HL-60 (cell line): ENCODE measurements around the gene STX8.
A peak's percentile ranks its signal among the peaks of the same experiment; 100 is the strongest.

Source experiments
- DNase-seq, 2 experiments: peaks; one replicate each; pipeline ENCODE4 v3.0.0-alpha.2; 2010 to 2020; ENCODE audit warnings: low read depth in 1 of 2, low spot score in 1 of 2
- H3K27ac ChIP-seq: fragments of 250-450 bp; sonication (Bioruptor Pico); replicated peaks from 2 replicates; pipeline ENCODE4 v1.5.1; 2020; ENCODE audit warnings: mild to moderate bottlenecking, moderate library complexity
- H3K27me3 ChIP-seq: fragments of 250-450 bp; sonication (Bioruptor Pico); 2 replicates; pipeline ENCODE4 v1.5.1; 2021; ENCODE audit warnings: mild to moderate bottlenecking, moderate library complexity; ENCODE audit not compliant: insufficient read depth, poor library complexity, severe bottlenecking
- H3K4me3 ChIP-seq: replicated peaks from 2 replicates; pipeline ENCODE4 v1.5.1; 2011; ENCODE audit warnings: mild to moderate bottlenecking, control low read depth, low read length; ENCODE audit not compliant: insufficient read depth
- GABPA ChIP-seq: IDR thresholded peaks from 2 replicates; pipeline ENCODE4 v1.6.1; 2012; ENCODE audit warnings: low read depth
- POLR2AphosphoS5 ChIP-seq: IDR thresholded peaks from 2 replicates; pipeline ENCODE4 v1.6.1; 2012; ENCODE audit warnings: low read depth
- SPI1 ChIP-seq: IDR thresholded peaks from 2 replicates; pipeline ENCODE4 v1.6.1; 2012; ENCODE audit warnings: low read depth, mild to moderate bottlenecking, borderline replicate concordance
- TF ChIP-seq, protein P1 (sequence below): IDR thresholded peaks from 2 replicates; pipeline ENCODE4 v1.6.1; 2012; ENCODE audit warnings: low read depth; ENCODE audit not compliant: insufficient replicate concordance
- TF ChIP-seq, protein P2 (sequence below): IDR thresholded peaks from one replicate; pipeline ENCODE4 v1.5.1; 2011; ENCODE audit warnings: low read length, control low read depth, inconsistent platforms; ENCODE audit not compliant: insufficient read depth

STX8 gene

GRCh38 chr17:9587969-9588656 is 12.5 kb upstream of the STX8 start:
- no peaks in the 10 kb centered on the region for H3K27me3 ChIP-seq
- no peak for TF ChIP-seq POLR2AphosphoS5
- TF ChIP-seq, protein P1, sequence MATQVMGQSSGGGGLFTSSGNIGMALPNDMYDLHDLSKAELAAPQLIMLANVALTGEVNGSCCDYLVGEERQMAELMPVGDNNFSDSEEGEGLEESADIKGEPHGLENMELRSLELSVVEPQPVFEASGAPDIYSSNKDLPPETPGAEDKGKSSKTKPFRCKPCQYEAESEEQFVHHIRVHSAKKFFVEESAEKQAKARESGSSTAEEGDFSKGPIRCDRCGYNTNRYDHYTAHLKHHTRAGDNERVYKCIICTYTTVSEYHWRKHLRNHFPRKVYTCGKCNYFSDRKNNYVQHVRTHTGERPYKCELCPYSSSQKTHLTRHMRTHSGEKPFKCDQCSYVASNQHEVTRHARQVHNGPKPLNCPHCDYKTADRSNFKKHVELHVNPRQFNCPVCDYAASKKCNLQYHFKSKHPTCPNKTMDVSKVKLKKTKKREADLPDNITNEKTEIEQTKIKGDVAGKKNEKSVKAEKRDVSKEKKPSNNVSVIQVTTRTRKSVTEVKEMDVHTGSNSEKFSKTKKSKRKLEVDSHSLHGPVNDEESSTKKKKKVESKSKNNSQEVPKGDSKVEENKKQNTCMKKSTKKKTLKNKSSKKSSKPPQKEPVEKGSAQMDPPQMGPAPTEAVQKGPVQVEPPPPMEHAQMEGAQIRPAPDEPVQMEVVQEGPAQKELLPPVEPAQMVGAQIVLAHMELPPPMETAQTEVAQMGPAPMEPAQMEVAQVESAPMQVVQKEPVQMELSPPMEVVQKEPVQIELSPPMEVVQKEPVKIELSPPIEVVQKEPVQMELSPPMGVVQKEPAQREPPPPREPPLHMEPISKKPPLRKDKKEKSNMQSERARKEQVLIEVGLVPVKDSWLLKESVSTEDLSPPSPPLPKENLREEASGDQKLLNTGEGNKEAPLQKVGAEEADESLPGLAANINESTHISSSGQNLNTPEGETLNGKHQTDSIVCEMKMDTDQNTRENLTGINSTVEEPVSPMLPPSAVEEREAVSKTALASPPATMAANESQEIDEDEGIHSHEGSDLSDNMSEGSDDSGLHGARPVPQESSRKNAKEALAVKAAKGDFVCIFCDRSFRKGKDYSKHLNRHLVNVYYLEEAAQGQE = no peak
- TF ChIP-seq, protein P2, sequence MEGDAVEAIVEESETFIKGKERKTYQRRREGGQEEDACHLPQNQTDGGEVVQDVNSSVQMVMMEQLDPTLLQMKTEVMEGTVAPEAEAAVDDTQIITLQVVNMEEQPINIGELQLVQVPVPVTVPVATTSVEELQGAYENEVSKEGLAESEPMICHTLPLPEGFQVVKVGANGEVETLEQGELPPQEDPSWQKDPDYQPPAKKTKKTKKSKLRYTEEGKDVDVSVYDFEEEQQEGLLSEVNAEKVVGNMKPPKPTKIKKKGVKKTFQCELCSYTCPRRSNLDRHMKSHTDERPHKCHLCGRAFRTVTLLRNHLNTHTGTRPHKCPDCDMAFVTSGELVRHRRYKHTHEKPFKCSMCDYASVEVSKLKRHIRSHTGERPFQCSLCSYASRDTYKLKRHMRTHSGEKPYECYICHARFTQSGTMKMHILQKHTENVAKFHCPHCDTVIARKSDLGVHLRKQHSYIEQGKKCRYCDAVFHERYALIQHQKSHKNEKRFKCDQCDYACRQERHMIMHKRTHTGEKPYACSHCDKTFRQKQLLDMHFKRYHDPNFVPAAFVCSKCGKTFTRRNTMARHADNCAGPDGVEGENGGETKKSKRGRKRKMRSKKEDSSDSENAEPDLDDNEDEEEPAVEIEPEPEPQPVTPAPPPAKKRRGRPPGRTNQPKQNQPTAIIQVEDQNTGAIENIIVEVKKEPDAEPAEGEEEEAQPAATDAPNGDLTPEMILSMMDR = no peak
- TF ChIP-seq GABPA = no peak
- no peak for TF ChIP-seq SPI1
- H3K27ac ChIP-seq = no peak overlapping the region
- no peak for DNase-seq
- no peak overlapping the region for H3K4me3 ChIP-seq

GRCh38 chr17:9577373-9577709 is 1.7 kb upstream of the STX8 start:
- no peaks in the 10 kb centered on the region for H3K27me3 ChIP-seq
- no peak overlapping the region for H3K27ac ChIP-seq
- no peak for DNase-seq
- TF ChIP-seq SPI1 = no peak
- TF ChIP-seq GABPA = no peak
- no peak overlapping the region for H3K4me3 ChIP-seq

DNA sequence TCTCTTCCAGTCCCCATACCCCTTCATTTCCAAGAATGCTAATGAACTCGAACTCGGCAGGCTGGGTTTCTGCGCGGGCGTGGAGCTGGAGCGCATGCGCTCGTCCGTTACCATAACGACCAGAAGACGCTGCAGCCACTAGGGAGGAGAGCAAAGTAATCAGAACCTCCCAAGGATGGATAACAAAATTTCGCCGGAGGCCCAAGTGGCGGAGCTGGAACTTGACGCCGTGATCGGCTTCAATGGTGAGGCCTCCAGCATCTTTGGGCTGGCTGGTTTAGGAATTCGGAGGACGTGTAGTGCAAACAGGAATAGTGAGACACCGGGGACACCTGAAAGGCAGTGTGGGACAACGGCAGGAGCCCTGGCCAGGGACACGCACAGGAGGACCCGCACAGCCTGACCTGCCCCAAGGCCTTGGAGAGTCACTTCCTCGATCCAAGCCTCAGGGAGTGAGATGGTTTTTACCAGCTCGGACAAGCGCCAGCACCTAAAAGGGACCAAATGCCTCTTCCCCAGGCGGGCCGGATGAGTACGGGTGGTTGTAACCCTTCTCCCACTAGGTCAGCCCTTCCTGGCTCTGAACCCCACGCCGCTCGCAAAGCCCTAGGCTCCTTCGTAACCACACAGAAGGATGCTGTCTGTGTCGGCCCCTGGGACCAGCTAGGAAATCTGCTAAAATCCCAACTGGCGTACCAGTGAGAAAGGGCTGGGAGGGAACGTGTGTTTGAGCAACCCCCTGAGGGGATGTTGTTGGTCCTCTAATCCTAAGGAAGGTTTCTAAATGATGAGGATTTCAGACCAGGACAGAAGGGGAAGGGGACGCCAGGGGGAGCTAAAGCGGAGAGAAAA is 1.1 kb upstream of the STX8 start, which contains the start of gene CFAP52:
CFAP52 (plus strand) TSS at position 122 of the 852 bp plus-strand sequence; CDS start at position 176, 54 bp downstream.
- TF ChIP-seq GABPA = no peak
- TF ChIP-seq, protein P2 = peak; percentile 18
- TF ChIP-seq POLR2AphosphoS5 = no peak
- TF ChIP-seq, protein P1 = no peak
- TF ChIP-seq SPI1 = no peak
- peak in 1 of 2 experiments; percentile 39 for DNase-seq
- Histone ChIP-seq H3K27ac (peak within 1 kb of the TSS; percentile 58), H3K27me3 (no peaks in the 10 kb centered on the region), H3K4me3 (peak within 1 kb of the TSS; percentile 86)

GRCh38 chr17:9571201-9571600 is 4.4 kb downstream of the STX8 start:
- DNase-seq = no peak
- TF ChIP-seq, protein P1 = no peak
- no peak for TF ChIP-seq GABPA
- TF ChIP-seq, protein P2 = no peak
- TF ChIP-seq SPI1 = no peak
- no peaks in the 10 kb centered on the region for H3K27me3 ChIP-seq
- H3K4me3 ChIP-seq = no peak overlapping the region
- H3K27ac ChIP-seq = no peak overlapping the region
